ENCODE results near the gene MVB12B.

DNA sequence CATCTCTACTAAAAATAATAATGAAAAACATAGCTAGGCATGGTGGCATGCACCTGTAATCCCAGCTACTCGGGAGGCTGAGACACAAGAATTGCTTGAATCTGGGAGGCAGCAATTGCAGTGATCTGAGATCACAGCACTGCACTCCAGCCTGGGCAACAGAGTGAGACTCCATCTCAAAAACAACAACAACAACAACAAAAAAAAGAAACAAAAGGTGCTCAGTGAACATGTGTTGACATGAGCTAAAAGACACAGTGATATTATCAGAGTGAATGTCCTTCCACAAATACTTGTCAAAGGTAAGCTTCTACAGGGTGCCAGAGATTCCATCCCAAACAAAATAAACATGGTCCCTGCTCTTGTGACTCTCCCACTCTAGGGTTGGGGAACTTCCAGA, 211.9 kb downstream of the MVB12B start:
- TF ChIP-seq FOXM1 (IDR thresholded peaks at IDR 0.05; ENCODE audit: borderline replicate concordance, low read depth): no peak
- TF ChIP-seq MAX (IDR thresholded peaks at IDR 0.05): no peak
- TF ChIP-seq CREB1 (IDR thresholded peaks at IDR 0.05; ENCODE audit: low read depth): no peak
- TF ChIP-seq TAF1 (IDR thresholded peaks at IDR 0.05; ENCODE audit: low read depth): no peak
- TF ChIP-seq EP300 (IDR thresholded peaks at IDR 0.05; ENCODE audit: borderline replicate concordance): no peak
- no peak for TF ChIP-seq RAD21 (IDR thresholded peaks at IDR 0.05; ENCODE audit: low read depth)
- TF ChIP-seq, protein P1, sequence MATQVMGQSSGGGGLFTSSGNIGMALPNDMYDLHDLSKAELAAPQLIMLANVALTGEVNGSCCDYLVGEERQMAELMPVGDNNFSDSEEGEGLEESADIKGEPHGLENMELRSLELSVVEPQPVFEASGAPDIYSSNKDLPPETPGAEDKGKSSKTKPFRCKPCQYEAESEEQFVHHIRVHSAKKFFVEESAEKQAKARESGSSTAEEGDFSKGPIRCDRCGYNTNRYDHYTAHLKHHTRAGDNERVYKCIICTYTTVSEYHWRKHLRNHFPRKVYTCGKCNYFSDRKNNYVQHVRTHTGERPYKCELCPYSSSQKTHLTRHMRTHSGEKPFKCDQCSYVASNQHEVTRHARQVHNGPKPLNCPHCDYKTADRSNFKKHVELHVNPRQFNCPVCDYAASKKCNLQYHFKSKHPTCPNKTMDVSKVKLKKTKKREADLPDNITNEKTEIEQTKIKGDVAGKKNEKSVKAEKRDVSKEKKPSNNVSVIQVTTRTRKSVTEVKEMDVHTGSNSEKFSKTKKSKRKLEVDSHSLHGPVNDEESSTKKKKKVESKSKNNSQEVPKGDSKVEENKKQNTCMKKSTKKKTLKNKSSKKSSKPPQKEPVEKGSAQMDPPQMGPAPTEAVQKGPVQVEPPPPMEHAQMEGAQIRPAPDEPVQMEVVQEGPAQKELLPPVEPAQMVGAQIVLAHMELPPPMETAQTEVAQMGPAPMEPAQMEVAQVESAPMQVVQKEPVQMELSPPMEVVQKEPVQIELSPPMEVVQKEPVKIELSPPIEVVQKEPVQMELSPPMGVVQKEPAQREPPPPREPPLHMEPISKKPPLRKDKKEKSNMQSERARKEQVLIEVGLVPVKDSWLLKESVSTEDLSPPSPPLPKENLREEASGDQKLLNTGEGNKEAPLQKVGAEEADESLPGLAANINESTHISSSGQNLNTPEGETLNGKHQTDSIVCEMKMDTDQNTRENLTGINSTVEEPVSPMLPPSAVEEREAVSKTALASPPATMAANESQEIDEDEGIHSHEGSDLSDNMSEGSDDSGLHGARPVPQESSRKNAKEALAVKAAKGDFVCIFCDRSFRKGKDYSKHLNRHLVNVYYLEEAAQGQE (IDR thresholded peaks at IDR 0.05; ENCODE audit: low read depth): no peak
- no peak for TF ChIP-seq USF1 (IDR thresholded peaks at IDR 0.05)
- no peak for TF ChIP-seq YY1 (IDR thresholded peaks at IDR 0.05; ENCODE audit: low read depth)

Data from Ishikawa (cell line).